Liver (tissue), 9 donors: ENCODE measurements around the gene THTPA. TPM values are rescaled to one million over a fixed set of nuclear protein-coding genes. Genes with fewer than 3 reads are reported as not detected.

Experiments used
- DNase-seq: peaks from one replicate; pipeline ENCODE4 v3.0.0-alpha.2; 2017; ENCODE audit warnings: low spot score
- H3K27ac ChIP-seq, 2 donors: one replicate each; pipeline ENCODE4 v1.7.0; 2013; ENCODE audit warnings: inconsistent platforms in 2 of 2, low read length in 2 of 2, control low read depth in 1 of 2, low read depth in 1 of 2, mild to moderate bottlenecking in 1 of 2
- H3K27me3 ChIP-seq, 4 donors: one replicate each; pipeline versions ENCODE4 v1.6.1 to v1.7.0; 2013; ENCODE audit warnings: low read length in 3 of 4, inconsistent platforms in 1 of 4, mild to moderate bottlenecking in 1 of 4, moderate library complexity in 1 of 4; ENCODE audit not compliant: control insufficient read depth in 4 of 4, insufficient read depth in 4 of 4
- H3K36me3 ChIP-seq, 4 donors: one replicate each; pipeline versions ENCODE4 v1.6.1 to v1.7.0; 2013; ENCODE audit warnings: low read length in 3 of 4, mild to moderate bottlenecking in 3 of 4, low read depth in 1 of 4, moderate library complexity in 1 of 4; ENCODE audit not compliant: control insufficient read depth in 4 of 4, insufficient read depth in 3 of 4
- H3K4me1 ChIP-seq, 4 donors: one replicate each; pipeline versions ENCODE4 v1.6.1 to v1.7.0; 2013; ENCODE audit warnings: low read length in 3 of 4, mild to moderate bottlenecking in 3 of 4, moderate library complexity in 1 of 4; ENCODE audit not compliant: control insufficient read depth in 4 of 4, insufficient read depth in 4 of 4
- H3K4me3 ChIP-seq, 3 donors: one replicate each; pipeline versions ENCODE4 v1.6.1 to v1.7.0; 2013; ENCODE audit warnings: low read length in 3 of 3, control low read depth in 1 of 3, low read depth in 1 of 3, mild to moderate bottlenecking in 1 of 3
- H3K9ac ChIP-seq, 2 donors: one replicate each; pipeline ENCODE4 v1.7.0; 2013; ENCODE audit warnings: low read length in 2 of 2, mild to moderate bottlenecking in 2 of 2, moderate library complexity in 2 of 2, control low read depth in 1 of 2, low read depth in 1 of 2
- H3K9me3 ChIP-seq, 4 donors: one replicate each; pipeline versions ENCODE4 v1.6.1 to v1.7.0; 2013; ENCODE audit warnings: low read length in 3 of 4; ENCODE audit not compliant: control insufficient read depth in 4 of 4
- ATF3 ChIP-seq: IDR thresholded peaks from 2 replicates; pipeline ENCODE4 v1.6.1; 2016; ENCODE audit warnings: antibody characterized with exemption
- EGR1 ChIP-seq, 2 donors: IDR thresholded peaks; 2 replicates each; pipeline ENCODE4 v1.6.1; 2016 to 2018; ENCODE audit warnings: antibody characterized with exemption in 2 of 2, low read depth in 2 of 2
- FOXA2 ChIP-seq: IDR thresholded peaks from 2 replicates; pipeline ENCODE4 v1.6.1; 2016; ENCODE audit warnings: antibody characterized with exemption
- GABPA ChIP-seq, 2 donors: IDR thresholded peaks in 1 of 2; conservative IDR thresholded peaks in 1 of 2; 2 replicates each; pipeline ENCODE4 v1.6.1; 2016; ENCODE audit warnings: antibody characterized with exemption in 2 of 2, mild to moderate bottlenecking in 1 of 2, moderate library complexity in 1 of 2
- HNF4A ChIP-seq, 2 donors: conservative IDR thresholded peaks; 2 replicates each; pipeline ENCODE4 v1.6.1; 2016; ENCODE audit warnings: antibody characterized with exemption in 2 of 2, mild to moderate bottlenecking in 2 of 2
- HNF4G ChIP-seq: IDR thresholded peaks from 2 replicates; pipeline ENCODE4 v1.6.1; 2016; ENCODE audit warnings: antibody characterized with exemption
- JUND ChIP-seq, 2 donors: IDR thresholded peaks; 2 replicates each; pipeline ENCODE4 v1.6.1; 2016; ENCODE audit warnings: antibody characterized with exemption in 2 of 2
- MAX ChIP-seq: IDR thresholded peaks from 2 replicates; pipeline ENCODE4 v1.6.1; 2016; ENCODE audit warnings: antibody characterized with exemption
- NR2F2 ChIP-seq: IDR thresholded peaks from 2 replicates; pipeline ENCODE4 v1.6.1; 2016; ENCODE audit warnings: antibody characterized with exemption
- RAD21 ChIP-seq, 2 donors: IDR thresholded peaks; 2 replicates each; pipeline ENCODE4 v1.6.1; 2016; ENCODE audit warnings: antibody characterized with exemption in 2 of 2, mild to moderate bottlenecking in 2 of 2
- REST ChIP-seq: IDR thresholded peaks from 2 replicates; pipeline ENCODE4 v1.6.1; 2016; ENCODE audit warnings: antibody characterized with exemption, mild to moderate bottlenecking
- RXRA ChIP-seq, 2 donors: IDR thresholded peaks; 2 replicates each; pipeline ENCODE4 v1.6.1; 2017 to 2018; ENCODE audit warnings: antibody characterized with exemption in 2 of 2, mild to moderate bottlenecking in 1 of 2
- SP1 ChIP-seq: IDR thresholded peaks from 2 replicates; pipeline ENCODE4 v1.6.1; 2018; ENCODE audit warnings: antibody characterized with exemption, mild to moderate bottlenecking
- TAF1 ChIP-seq: conservative IDR thresholded peaks from 2 replicates; pipeline ENCODE4 v1.6.1; 2016; ENCODE audit warnings: antibody characterized with exemption, mild to moderate bottlenecking
- YY1 ChIP-seq: IDR thresholded peaks from 2 replicates; pipeline ENCODE4 v1.6.1; 2016; ENCODE audit warnings: antibody characterized with exemption, mild to moderate bottlenecking
- ZBTB33 ChIP-seq: IDR thresholded peaks from 2 replicates; pipeline ENCODE4 v1.6.1; 2016; ENCODE audit warnings: antibody characterized with exemption
- WGBS: extraction: QIAGEN DNeasy Blood & Tissue Kit; methylation state at CpG from one replicate; pipeline ENCODE4 v1.1.7; 2013; 5-methylcytosine and 5-hydroxymethylcytosine counted together
- polyA plus RNA-seq, 2 donors: library from polyadenylated mRNA; stranded (reverse) in 1 of 2; unstranded in 1 of 2; fragments of 200-250 nt in 1 of 2; fragments of >200 nt in 1 of 2; fragmentation: Nextera tagmentation in 1 of 2; extraction: Ambion mirVana in 1 of 2; gene quantifications; one replicate each; pipeline versions ENCODE4 v1.2.1 to v1.2.3, GENCODE V29; 2013 to 2015
- total RNA-seq, 2 donors: library from RNA; depleted of rRNA; stranded (reverse); fragments of >200 nt; gene quantifications; one replicate each; pipeline ENCODE4 v1.2.3, GENCODE V29; 2014
- donor health status: healthy.
- donor health status: healthy.
- donor health status: healthy.
- donor health status: healthy.
- donor health status: healthy.

Gene THTPA
- total and polyA plus RNA-seq, 4 donors: 7.3 to 19.8 (median 9.9) TPM

- 2% methylated on average over 53 of the region's 53 CpGs for WGBS
- Histone ChIP-seq H3K27me3 (no peaks in the 10 kb centered on the region), H3K9me3 (no peaks in the 10 kb centered on the region), H3K36me3 (no peaks in the 10 kb centered on the region), H3K9ac (peak within 1 kb of the TSS; percentile 39 to 65), H3K27ac (peak within 1 kb of the TSS; percentile 63 to 67), H3K4me3 (peak within 1 kb of the TSS; percentile 62 to 82 (median 70)), H3K4me1 (peaks cover 0 to 30% (median 19%) of the 10 kb centered on the region in 4 donors)
- DNase-seq: peak; percentile 80
- no peak for TF ChIP-seq EGR1 (IDR thresholded peaks at IDR 0.05; ENCODE audit: low read depth in 2 of 2)
- TF ChIP-seq RXRA (IDR thresholded peaks at IDR 0.05): peak in 1 of 2 donors; percentile 19
- no peak for TF ChIP-seq FOXA2
- TF ChIP-seq YY1: peak; percentile 66
- peak; percentile 42 for TF ChIP-seq NR2F2
- TF ChIP-seq SP1: peak; percentile 29
- TF ChIP-seq REST: no peak
- no peak for TF ChIP-seq TAF1
- peak in 1 of 2 donors; percentile 12 for TF ChIP-seq HNF4A (conservative IDR thresholded peaks at IDR 0.05)
- TF ChIP-seq RAD21 (IDR thresholded peaks at IDR 0.05): peak in 1 of 2 donors; percentile 22
- TF ChIP-seq HNF4G: no peak
- TF ChIP-seq MAX: no peak
- peak in 1 of 2 donors; percentile 14 for TF ChIP-seq GABPA (IDR thresholded peaks at IDR 0.05 in 1 of 2, conservative IDR thresholded peaks at IDR 0.05 in 1 of 2)
- no peak for TF ChIP-seq ZBTB33
Measured at GRCh38 chr14:23567186-23568020, 11.3 kb downstream of the THTPA start, which contains the start of gene AP1G2. Gene AP1G2, minus strand, starts transcription at chr14:23567791. Its CDS starts 477 bp downstream, at chr14:23567314.

- DNase-seq: no peak
- 81% methylated on average over 2 of the region's 2 CpGs for WGBS
- TF ChIP-seq NR2F2 (no peak), ATF3 (no peak), REST (no peak), GABPA (IDR thresholded peaks at IDR 0.05 in 1 of 2, conservative IDR thresholded peaks at IDR 0.05 in 1 of 2) (no peak), YY1 (no peak), RXRA (IDR thresholded peaks at IDR 0.05) (no peak), JUND (IDR thresholded peaks at IDR 0.05) (no peak), MAX (no peak), TAF1 (no peak), FOXA2 (no peak), ZBTB33 (no peak)
Measured at GRCh38 chr14:23568021-23568599, 12.0 kb downstream of the THTPA start.

More at GRCh38 chr14:23568021-23568599, 12.0 kb downstream of the THTPA start:
- Histone ChIP-seq H3K4me3 (peak overlapping the region in 1 of 3 donors; percentile 70), H3K36me3 (no peaks in the 10 kb centered on the region), H3K9me3 (no peaks in the 10 kb centered on the region), H3K27me3 (no peaks in the 10 kb centered on the region), H3K27ac (no peak overlapping the region), H3K9ac (peak overlapping the region in 1 of 2 donors; percentile 39), H3K4me1 (peaks cover 0 to 28% (median 17%) of the 10 kb centered on the region in 4 donors)
